ENCODE measurements around the gene GDF10. TPM values are rescaled to one million over a fixed set of nuclear protein-coding genes. Genes with fewer than 3 reads are reported as not detected.

Gene GDF10
- total and polyA plus RNA-seq, 2 of the 8 experiments (the other 6 are each of a cell fraction or from before 2014, with no cell fraction given): 0.19 to 0.32 TPM

DNA sequence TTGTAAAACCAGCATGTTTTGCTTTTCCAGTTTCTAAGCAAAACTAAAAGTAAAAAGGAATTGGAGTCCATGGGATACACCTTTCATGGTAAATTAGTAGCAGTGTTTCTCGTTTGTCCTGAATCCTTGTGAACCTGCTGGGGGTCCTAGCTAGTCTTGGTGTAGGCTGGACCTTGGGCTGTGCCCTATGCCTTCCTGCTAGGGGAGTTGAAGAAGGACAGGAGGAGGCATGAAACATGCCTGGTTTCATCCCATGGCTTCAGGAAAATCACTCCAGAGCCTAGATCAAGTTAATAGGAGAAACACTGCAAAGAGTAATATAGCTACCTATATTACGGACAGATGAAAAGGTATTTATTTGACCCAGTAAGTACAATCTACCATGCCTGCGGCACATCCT lies 41.1 kb upstream of the GDF10 start:
- no peak overlapping the region for H2BK20ac ChIP-seq (ENCODE audit: low read length)
- no peak overlapping the region for H3K4me2 ChIP-seq (ENCODE audit: insufficient read depth in 1 of 2, low read depth in 2 of 2, low read length in 2 of 2)
- no peak overlapping the region for H3K27ac ChIP-seq (ENCODE audit: low read depth, low read length)
- H3K4ac ChIP-seq (replicated peaks; ENCODE audit: insufficient read length, low read depth, low read length): no peak overlapping the region
- H3K4me1 ChIP-seq (replicated peaks in 1 of 4; ENCODE audit: control insufficient read depth in 3 of 4, insufficient read depth in 4 of 4, low read length in 3 of 4): no peaks in the 10 kb centered on the region
- no peak overlapping the region for H3K4me3 ChIP-seq (ENCODE audit: extremely low read depth in 1 of 4, insufficient read depth in 2 of 4, low read depth in 3 of 4, low read length in 4 of 4)
- no peak overlapping the region for H3K18ac ChIP-seq (ENCODE audit: extremely low read depth, low read length)
- no peak overlapping the region for H3K9ac ChIP-seq (replicated peaks in 1 of 4; ENCODE audit: extremely low read depth in 1 of 4, low read depth in 3 of 4, low read length in 3 of 4)
- H2BK15ac ChIP-seq (ENCODE audit: low read length): no peak overlapping the region
- TF ChIP-seq ASH2L (IDR thresholded peaks at IDR 0.05; ENCODE audit: low read length) (no peak), SIRT6 (IDR thresholded peaks at IDR 0.05; ENCODE audit: low read length) (no peak), CBX8 (IDR thresholded peaks at IDR 0.05; ENCODE audit: borderline replicate concordance, low read depth, low read length) (no peak), KDM5A (IDR thresholded peaks at IDR 0.05; ENCODE audit: low read length) (no peak), RAD21 (IDR thresholded peaks at IDR 0.05 in 1 of 2, conservative IDR thresholded peaks at IDR 0.05 in 1 of 2; ENCODE audit: low read depth in 2 of 2, low read length in 2 of 2) (no peak), EGR1 (IDR thresholded peaks at IDR 0.05; ENCODE audit: borderline replicate concordance, low read depth, low read length) (no peak), POLR2A (IDR thresholded peaks at IDR 0.05; ENCODE audit: control extremely low read depth in 1 of 2, low read depth in 2 of 2, low read length in 2 of 2) (no peak)
- TF ChIP-seq, protein P1, sequence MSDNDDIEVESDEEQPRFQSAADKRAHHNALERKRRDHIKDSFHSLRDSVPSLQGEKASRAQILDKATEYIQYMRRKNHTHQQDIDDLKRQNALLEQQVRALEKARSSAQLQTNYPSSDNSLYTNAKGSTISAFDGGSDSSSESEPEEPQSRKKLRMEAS (IDR thresholded peaks at IDR 0.05): no peak
- TF ChIP-seq, protein P2, sequence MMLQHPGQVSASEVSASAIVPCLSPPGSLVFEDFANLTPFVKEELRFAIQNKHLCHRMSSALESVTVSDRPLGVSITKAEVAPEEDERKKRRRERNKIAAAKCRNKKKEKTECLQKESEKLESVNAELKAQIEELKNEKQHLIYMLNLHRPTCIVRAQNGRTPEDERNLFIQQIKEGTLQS (IDR thresholded peaks at IDR 0.05; ENCODE audit: insufficient read depth, low read depth, low read length): no peak
- H2BK120ac ChIP-seq (replicated peaks; ENCODE audit: low read depth, low read length): no peak overlapping the region
- H4K91ac ChIP-seq (replicated peaks; ENCODE audit: insufficient read length, low read length): no peak overlapping the region
- H3K9me3 ChIP-seq (ENCODE audit: insufficient read depth in 2 of 2, low read depth in 1 of 2, low read length in 1 of 2): no peaks in the 10 kb centered on the region
- no peak overlapping the region for H3K14ac ChIP-seq (ENCODE audit: insufficient read length)
- no peak overlapping the region for H3K56ac ChIP-seq (replicated peaks; ENCODE audit: insufficient read length, low read depth, low read length)
- H2BK5ac ChIP-seq (ENCODE audit: low read depth, low read length): no peak overlapping the region
- no peak overlapping the region for H2AFZ ChIP-seq (ENCODE audit: low read length)
- CTCF ChIA-PET (ENCODE audit: partially characterized antibody): interaction anchor here (0.6 to 2.7 kb wide), 5 partner anchors 10 to 1352 kb away, joined by 3 to 7 read pairs (median 6); no protein-coding TSS in a partner anchor
- no peak overlapping the region for H3K23ac ChIP-seq (ENCODE audit: insufficient read length)
- H3K79me1 ChIP-seq (ENCODE audit: low read depth, low read length): no peaks in the 10 kb centered on the region
- no peaks in the 10 kb centered on the region for H3K23me2 ChIP-seq (ENCODE audit: low read depth, low read length)
- H3K27me3 ChIP-seq (replicated peaks in 1 of 4; ENCODE audit: control insufficient read depth in 3 of 4, extremely low read depth in 1 of 4, insufficient read depth in 3 of 4, low read length in 3 of 4): 0 out of 7 replicates have a peak, but pooled peaks cover 0 to 3% (median 0%) of the 10 kb centered on the region in 4 experiments
- H3K36me3 ChIP-seq (ENCODE audit: control insufficient read depth in 2 of 4, insufficient read depth in 4 of 4, low read length in 3 of 4): no peaks in the 10 kb centered on the region
- FAIRE-seq (no peak), DNase-seq (ENCODE audit: low read depth in 1 of 2, low spot score in 2 of 2) (no peak)
- no peak overlapping the region for H2AK5ac ChIP-seq (ENCODE audit: low read depth, low read length)
- 89% methylated on average over 3 of the region's 3 CpGs; no CpG with 5 or more reads in 1 of the 2 experiments for WGBS, 2 experiments (ENCODE audit: extremely low coverage in 1 of 2, insufficient coverage in 1 of 2, insufficient read length in 1 of 2, insufficient replicate concordance in 2 of 2, low coverage in 1 of 2, low lambda C conversion rate in 2 of 2, missing lambda C conversion rate in 1 of 2)
- no peak overlapping the region for H4K5ac ChIP-seq (ENCODE audit: insufficient read length, low read depth, low read length)
- no peaks in the 10 kb centered on the region for H4K20me1 ChIP-seq (replicated peaks in 1 of 2; ENCODE audit: control insufficient read depth in 1 of 2, insufficient read depth in 2 of 2, low read length in 2 of 2)
- no peak overlapping the region for H2BK12ac ChIP-seq (ENCODE audit: low read depth, low read length)
- H3K79me2 ChIP-seq (ENCODE audit: control insufficient read depth in 1 of 2, insufficient read depth in 2 of 2, low read length in 2 of 2): no peaks in the 10 kb centered on the region
- POLR2A ChIA-PET (ENCODE audit: partially characterized antibody): no interaction called here
- no peak overlapping the region for H4K8ac ChIP-seq (ENCODE audit: extremely low read depth, insufficient read depth, low read length)
